HG03521 (cell line): Measurements from ENCODE around the gene IFNL3.
"Not testable (repeated sequence)": the region's sequence is repeated elsewhere in the genome, so short reads cannot be mapped to it uniquely, and the experiment has no call there.

Source experiments
- ATAC-seq: cut with Tn5 transposase; IDR thresholded peaks from one replicate; pipeline ENCODE4 v1.9.1; 2021; ENCODE audit warnings: mild to moderate bottlenecking, moderate library complexity; ENCODE audit not compliant: unreplicated experiment

Gene IFNL3

DNA sequence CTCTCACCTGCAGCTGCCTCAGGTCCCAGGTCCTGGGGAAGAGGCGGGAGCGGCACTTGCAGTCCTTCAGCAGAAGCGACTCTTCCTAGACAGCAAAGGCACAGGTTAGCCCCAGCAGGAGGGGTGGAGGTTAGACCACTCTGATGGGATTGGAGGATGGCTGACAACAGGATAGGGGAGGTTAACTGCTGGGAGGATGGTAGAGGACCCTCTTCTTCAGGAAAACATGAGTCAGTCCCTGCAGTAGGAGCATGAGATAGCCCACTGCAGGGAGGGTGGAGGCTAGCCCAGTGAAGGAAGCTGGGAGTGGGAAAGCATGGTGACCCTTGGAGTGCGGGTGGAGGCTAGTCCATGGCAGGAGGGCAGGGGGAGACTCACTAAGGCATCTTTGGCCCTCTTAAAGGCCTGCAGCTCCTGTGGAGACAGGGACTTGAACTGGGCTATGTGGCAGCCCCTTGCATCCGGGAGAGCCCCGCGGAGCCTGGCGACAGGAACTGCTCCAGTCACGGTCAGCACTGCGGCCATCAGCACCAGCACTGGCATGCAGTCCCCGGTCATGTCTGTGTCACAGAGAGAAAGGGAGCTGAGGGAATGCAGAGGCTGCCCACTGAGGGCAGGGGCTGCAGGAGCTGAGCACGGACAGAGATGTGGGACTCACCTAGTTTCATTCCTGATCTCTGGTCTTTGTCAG is at the start of gene IFNL3:
Gene IFNL3 (minus strand): TSS at position 597 of the 691 bp plus-strand sequence. CDS start 39 bp downstream, at position 558.
- not testable (repeated sequence) for ATAC-seq

DNA sequence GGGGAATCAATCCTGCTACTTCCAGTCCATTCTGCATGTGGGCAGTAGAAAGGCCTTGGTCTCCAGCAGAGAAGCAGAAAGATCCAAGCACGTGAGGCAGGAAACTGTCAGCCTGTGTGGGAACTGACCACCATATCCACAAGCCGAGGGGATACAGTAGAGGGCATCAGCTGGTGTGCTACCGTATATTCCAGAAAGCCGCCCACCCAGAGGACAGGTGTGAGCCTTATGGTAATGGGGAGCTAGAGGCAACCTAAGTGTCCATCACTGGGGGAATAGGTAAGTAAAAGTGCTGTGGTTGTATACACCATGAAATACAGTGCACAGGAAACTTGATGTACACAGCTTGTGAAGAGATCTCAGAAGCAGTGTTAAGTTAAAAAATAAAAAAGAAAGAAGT is 48.6 kb upstream of the IFNL3 start:
- ATAC-seq, result no peak

DNA sequence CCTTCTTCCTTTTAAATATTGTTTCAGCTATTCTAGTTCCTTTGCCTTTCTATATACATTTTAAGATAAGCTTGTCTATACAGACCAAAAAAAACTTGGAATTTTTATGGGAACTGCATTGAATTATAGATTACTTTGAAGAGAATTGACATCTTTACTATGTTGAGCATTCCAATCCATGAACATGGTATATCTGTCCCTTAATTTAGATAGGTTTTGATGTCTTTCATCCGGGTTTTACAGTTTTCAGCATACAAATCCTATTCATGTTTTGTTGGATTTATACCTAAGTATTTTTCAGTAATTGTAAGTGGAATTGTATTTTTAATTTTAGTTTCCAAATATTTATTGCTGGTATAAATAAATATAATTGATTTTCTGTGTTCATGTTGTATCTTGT is 39.2 kb upstream of the IFNL3 start:
- ATAC-seq, result no peak

DNA sequence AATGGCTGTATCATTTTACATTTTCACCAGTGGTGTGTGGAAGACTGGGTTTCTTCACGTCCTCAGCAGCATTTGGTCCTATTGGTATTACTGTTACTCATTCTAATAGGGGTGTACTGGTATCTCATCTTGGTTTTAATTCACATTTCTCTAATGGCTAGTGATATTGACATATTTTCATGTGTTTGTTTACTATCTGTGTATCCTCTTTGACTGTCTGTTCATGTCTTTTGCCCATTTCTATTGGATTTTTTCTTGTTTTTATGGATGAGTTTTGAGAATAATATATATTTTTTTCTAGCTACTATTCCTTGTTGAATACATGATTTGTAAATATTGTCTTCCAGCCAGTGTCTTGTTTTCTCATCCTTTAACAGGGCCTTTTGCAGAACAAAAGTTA is 37.2 kb upstream of the IFNL3 start:
- no peak for ATAC-seq

DNA sequence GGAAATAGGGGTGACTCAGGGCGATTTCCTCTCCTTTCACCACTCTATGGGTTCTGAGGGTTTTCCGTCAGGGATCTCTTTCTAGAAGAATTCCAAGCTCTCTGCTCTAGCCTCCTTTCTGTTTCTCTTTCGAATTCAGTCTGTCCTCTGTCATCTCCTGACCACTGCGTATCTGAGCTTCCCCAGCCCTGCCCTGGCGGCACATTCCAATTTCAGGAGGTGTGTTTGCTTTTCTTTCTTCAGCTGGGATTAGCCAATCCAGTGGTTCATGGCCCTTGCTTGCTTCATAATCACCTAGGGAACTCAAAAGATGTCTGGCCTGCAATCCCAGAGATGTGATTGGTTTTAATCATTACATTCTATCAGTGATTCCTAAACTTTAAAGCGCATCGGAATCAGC is 32.8 kb upstream of the IFNL3 start:
- ATAC-seq, result no peak

DNA sequence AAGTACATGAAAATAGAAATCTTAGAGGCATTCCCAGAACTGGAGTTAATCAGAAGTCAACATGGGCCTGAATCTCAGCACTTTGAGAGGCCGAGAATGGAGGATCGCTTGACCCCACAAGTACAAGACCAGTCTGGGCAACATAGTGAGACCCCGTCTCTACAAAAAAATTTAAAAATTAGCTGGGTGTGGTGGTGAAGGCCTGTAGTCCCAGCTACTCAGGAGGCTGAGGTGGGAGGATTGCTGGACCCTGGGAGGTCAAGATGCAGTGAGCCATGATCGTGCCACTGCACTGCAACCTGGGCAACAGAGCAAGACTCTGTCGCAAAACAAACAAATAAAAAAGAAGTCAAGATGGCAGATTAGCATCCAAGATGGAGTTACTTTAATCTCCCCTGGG is 31.9 kb upstream of the IFNL3 start:
- no peak for ATAC-seq

DNA sequence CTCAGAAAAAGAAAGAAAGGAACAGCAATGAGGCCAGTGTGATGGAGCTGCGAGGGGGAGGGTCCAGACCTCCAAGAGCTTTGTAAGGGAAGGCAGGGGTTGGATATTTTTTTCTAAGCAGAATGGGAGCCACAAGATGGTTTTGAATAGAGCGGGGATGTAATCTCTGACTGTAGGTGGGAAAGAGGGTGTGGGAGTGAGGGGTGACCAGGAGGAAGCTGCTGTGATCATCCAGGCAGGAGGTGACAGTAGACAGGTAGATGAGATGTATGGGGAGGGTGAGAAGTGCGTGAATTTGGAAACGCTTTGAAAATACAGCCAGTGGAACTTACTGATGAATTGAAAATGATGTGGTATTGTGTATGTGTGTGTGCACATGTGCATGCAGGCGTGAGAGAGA is 30.8 kb upstream of the IFNL3 start:
- ATAC-seq, result no peak

DNA sequence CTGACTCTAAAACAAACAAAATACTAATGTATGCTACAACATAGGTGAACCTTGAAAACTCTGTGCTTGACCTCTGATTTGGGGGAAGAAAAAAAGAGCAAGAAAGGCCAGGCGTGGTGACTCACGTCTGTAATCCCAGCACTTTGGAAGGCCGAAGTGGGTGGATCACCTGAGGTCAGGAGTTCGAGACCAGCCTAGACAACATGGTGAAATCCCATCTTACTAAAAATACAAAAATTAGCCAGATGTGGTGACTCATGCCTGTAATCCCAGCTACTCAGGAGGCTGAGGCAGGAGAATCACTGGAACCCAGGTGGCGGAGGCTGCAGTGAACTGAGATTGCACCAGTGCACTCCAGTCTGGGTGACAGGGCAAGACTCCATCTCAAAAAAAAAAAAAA is 29.1 kb upstream of the IFNL3 start:
- not testable (repeated sequence) for ATAC-seq

DNA sequence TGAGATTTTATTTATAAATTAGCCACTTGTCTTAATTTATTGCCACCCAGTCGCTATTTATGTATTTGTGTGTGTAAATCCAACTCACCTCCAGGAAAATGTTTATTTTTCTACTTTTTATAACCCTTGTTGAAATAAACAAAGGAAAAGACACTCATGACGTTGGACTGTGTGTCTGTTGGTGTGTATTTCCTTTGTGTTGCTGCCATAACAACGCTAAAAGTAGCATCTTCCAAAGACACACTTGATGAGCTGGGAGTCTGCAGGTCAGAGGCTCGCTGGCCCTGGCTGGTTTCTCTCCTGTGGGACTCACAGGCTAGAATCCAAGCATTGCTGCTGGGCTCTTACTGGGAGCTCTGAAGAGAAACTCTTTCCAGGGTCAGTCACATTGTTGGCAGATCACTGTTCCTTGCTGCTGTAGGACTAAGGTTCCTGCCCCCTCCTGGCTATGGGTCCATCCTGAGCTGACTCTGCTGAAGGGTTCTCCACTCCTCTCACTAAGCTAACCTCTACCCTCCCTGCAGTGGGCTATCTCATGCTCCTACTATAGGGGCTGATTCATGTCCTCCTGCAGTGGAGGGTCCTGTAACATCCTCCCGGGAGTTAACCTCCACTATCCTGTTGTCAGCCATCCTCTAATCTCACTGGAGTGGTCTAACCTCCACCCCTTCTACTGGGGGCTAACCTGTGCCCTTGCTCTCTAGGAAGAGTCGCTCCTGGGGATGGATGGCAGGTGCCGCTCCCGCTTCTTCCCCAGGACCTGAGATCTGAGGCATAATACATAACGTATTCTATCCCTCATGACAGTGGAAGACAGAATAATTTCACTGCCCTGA is 25.4 kb upstream of the IFNL3 start:
- ATAC-seq, result no peak

DNA sequence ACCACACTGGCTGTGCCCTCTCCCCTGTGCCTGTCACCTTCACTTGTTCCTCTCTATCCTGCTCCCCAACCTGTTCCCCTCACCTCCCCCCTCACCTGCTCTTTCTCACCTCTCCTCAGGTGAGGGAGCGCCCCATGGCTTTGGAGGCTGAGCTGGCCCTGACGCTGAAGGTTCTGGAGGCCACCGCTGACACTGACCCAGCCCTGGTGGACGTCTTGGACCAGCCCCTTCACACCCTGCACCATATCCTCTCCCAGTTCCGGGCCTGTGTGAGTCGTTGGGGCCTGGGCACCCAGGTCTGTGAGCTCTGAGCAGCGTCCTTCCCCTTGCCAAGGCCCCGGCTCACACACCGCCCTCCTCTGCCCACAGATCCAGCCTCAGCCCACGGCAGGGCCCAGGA is 24.6 kb upstream of the IFNL3 start:
- not testable (repeated sequence) for ATAC-seq

DNA sequence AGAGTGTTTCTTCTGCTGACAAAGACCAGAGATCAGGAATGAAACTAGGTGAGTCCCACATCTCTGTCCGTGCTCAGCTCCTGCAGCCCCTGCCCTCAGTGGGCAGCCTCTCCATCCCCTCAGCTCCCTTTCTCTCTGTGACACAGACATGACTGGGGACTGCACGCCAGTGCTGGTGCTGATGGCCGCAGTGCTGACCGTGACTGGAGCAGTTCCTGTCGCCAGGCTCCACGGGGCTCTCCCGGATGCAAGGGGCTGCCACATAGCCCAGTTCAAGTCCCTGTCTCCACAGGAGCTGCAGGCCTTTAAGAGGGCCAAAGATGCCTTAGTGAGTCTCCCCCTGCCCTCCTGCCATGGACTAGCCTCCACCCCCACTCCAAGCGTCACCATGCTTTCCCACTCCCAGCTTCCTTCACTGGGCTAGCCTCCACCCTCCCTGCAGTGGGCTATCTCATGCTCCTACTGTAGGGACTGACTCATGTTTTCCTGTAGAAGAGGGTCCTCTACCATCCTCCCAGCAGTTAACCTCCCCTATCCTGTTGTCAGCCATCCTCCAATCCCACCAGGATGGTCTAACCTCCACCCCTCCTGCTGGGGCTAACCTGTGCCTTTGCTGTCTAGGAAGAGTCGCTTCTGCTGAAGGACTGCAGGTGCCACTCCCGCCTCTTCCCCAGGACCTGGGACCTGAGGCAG is 23.9 kb upstream of the IFNL3 start:
- not testable (repeated sequence) for ATAC-seq

DNA sequence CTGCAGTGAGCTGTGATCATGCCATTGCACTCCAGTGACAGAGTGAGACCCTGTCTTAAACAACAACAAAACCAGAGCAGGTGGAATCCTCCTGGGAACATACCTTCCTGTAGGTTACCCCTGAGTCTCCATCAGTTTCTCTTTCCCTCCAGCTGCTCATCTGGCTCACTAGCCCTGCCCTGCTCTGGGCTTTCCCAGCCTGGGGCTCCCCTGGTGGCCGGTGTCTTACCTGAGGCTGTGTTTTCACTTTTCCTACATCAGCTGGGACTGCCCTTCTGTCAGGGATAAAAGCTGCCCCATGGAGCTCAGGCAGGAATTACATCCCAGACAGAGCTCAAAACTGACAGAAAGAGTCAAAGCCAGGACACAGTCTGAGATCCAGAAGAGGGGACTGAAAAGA is 23.3 kb upstream of the IFNL3 start, which contains the start of gene IFNL2:
Gene IFNL2 (plus strand): TSS at position 312 of the 400 bp plus-strand sequence. CDS start 173 bp downstream, outside the sequence.
- not testable (repeated sequence) for ATAC-seq

DNA sequence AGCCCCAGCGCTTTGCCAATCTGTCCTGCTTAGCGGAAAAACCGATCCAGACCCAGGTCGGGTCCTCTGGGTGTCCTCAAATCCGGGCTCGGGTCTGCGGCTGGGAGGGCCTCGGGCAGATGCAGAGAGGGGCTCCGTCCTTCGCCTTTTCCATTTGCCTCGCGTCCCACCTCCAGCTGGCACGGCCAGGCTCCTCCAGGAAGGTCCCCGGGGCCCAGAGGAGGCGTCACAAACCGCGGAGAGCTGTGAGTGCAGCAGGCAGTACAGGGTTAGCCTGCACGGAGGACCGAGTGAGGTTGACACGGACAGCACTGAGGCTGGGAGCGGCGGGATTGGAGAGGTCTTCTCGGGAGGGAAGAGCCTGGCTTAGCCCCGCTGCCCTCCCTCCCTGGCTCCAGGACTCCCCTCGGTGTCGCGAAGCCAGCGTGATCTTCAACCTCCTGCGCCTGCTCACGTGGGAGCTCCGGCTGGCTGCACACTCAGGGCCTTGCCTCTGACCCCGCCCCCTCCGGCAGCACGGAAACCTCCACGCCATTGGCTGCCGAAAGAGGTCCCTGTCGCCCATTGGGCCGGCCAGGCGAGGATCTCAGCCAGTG is 20.6 kb upstream of the IFNL3 start:
- ATAC-seq, result no peak

DNA sequence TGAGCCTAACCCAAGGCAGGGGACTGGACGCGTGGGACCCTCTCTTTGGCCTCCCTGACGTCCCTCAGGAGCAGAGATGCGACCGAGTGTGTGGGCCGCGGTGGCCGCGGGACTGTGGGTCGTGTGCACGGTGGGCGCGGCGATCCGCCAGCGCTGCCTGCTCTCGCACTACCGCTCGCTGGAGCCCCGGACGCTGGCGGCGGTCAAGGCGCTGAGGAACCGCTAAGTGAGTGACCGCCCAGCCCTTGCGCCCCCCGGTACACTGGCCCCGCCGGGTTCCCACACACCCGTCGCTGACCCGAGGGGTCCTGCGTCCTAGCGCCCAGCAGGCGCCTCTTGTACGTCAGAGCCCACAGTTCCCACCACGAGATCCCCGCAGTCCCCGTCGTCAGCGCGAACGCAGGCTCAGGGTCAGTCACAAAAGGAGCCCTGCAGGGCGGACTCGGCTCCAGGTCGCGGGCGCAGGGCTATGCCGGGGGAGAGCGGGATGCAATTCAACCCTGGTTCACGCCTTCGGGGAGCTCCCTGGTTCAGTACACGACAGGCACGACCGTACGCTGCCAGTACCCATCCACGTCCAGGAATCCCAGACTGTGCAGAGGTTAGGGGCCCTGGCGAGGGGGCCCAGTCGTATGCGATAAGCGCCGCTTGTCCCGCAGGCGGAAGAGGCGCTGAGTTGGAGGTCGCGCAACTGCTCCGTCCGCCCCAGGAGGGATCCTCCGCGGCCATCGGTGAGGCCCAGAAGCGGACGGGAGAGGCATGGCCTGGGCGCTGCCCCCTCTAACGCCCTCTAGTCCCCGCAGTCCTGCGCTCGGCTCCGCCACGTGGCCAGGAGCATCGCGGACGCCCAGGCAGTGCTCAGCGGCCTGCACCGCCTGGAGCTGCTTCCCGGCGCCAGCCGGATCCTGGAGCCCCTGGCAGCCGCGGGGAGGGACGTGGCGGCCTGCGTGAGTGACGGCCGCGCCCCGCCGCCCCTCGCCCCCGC is 19.8 kb upstream of the IFNL3 start:
- no peak for ATAC-seq

DNA sequence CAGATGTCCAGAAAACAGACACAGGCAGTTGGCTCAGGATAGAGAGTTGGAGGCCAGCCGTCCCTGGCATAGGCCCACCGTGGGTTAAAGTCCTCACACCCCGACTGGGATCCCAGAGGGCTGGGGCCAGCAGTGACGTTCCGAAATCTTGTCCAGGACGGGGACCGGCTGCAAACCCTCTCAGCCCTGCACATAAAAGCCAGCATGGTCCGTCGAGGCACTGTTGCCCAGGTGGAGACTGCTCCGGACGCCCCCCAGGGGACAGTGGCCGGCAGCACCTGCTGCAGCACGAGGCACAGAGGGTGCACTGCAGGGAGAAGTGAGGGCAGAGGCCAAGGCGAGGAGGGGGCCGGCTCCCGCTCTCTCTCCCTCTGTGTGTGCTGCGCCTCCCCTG is 19.1 kb upstream of the IFNL3 start:
- no peak for ATAC-seq

DNA sequence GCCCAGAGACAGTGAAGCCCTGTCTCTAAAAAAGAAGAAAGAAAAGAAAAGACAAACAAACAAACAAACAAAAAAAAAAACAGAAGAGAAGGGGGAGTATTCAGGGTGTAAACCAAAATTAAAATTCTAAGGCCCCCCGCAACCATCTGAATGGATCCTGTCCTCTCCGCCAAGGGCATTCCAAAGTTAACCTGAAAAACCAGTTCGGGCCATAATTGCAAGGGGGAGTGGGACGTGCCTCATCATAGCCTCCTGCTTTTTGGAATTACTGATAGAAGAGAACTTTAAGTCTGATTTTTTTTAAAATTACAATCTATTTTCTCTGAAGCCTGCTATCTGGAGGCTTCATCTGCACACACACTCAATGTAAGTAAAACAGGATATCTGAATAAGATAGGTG is 17.7 kb upstream of the IFNL3 start:
- ATAC-seq, result no peak

DNA sequence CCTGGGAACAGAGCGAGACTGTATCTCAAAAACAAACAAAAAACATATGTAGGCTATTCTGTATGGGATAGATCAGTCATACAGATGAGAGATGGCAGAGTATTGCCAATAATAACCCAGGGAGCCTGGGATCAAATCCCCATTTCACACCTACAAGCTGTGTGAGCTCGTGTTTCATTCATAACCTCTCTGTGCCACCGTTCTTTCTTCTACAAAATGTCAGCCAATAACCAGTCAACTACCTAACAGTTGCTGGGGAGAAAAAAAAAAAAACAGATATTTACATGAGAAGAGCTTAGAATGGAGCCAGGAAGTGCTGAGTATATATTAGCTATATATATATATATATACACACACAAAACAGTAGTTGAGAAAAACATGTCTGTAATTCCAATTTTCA is 16.9 kb upstream of the IFNL3 start:
- ATAC-seq, result no peak

DNA sequence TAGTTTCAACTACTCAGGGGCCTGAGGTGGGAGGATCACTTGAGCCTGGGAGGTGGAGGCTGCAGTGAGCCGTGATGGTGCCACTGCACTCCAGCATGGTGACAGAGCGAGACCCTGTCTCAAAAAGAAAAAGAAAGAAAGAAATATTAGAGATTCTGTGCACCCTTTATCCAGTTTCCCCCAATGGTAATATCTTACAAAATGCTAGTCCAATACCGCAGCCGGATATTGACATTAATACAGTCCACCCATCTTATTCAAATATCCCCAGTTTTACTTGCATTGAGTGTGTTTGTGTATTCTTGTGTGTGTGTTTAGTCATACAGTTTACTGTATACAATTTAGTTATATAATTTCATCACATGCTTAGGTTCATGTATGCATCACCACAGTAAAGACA is 12.4 kb upstream of the IFNL3 start:
- no peak for ATAC-seq

DNA sequence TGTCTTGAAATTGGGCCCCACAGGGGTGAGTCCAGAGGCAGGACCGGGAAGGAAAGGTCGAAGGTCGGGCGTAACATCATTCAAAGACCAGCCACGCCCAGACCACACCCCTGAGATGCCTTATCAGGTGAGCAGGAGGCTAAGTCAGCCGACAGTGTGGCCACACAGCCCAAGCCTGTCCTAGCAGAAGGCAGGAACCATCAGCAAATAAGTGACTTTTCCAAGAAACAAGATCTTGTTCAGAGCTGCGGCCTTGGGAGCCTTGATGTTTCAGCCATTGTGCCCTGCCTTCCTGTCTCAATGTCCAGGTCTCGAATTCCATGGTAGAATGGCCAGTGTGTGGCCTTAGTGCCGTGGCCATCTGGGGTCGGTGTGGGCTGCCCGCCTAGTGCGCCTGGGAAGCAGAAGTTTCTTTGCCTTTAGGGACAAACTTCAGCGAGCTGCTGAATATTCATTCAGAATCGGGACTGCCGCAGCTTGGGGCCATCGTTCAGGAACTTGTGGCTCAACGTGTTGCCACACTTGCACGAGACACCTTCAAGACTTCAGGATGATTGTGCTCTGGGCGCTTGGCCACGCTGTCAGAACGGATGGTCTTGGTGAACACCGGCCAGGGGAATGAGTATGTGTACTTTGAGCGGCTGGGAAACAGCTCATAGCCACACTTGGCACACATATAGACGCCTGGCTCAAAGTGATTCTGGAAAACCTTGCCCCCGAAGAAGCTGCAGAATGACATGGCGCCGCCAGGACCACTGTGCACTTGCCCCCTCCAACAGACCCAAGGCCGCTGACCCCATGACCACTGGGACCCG is 9.9 kb upstream of the IFNL3 start:
- no peak for ATAC-seq
